ENCODE measurements around the gene JPH4. TPM values are rescaled to one million over a fixed set of nuclear protein-coding genes. Genes with fewer than 3 reads are reported as not detected.

The JPH4 gene
- total and polyA plus RNA-seq, 2 donors = 0.14 to 0.59 TPM

DNA sequence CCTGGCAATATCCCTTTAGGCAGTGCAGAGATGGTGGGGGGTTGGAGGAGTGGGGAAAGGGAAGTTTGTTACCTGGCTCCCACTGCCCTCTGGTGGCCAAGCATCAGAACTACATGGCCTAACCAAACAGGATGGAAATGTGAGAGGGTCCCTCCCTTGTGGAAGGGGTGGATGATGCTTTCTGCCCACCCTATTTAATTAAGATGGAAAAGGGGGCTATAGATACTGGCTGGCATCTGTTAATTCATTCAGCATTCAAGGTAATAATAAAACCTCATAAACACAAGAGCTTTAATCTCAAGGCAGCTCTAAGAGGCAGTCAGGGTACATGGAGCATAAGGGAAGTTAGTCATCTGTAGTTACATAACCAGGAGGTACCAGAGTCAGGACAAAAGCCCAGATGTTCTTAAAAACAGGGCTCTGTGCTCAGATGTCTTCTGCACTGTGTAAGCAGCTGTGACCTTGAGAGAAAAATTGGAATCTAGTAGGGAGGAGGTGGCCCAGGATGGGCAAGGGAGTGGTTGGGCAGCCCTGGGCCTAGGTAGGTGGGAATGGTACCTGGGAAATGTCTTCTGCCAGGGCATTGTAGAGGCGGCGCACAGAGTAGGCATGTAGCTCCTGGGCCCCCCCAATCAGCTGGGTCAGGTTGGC lies 15.6 kb downstream of the JPH4 start:
- WGBS = 100% methylated on average over 2 of the region's 2 CpGs
- no peak overlapping the region for H3K4me3 ChIP-seq (ENCODE audit: low read length in 2 of 2)
- peaks cover 9 to 11% of the 10 kb centered on the region in 2 donors for H3K4me1 ChIP-seq (ENCODE audit: control insufficient read depth in 2 of 2, insufficient read depth in 2 of 2, low read length in 2 of 2)
- no peaks in the 10 kb centered on the region for H3K27me3 ChIP-seq (ENCODE audit: control insufficient read depth in 2 of 2, insufficient read depth in 1 of 2, low read length in 1 of 2)
- H3K27ac ChIP-seq (ENCODE audit: low read depth in 1 of 2, low read length in 1 of 2) = no peak overlapping the region
- H3K36me3 ChIP-seq (ENCODE audit: control insufficient read depth in 2 of 2, insufficient read depth in 2 of 2, low read length in 1 of 2) = peaks cover 64 to 73% of the 10 kb centered on the region in 2 donors
- no peaks in the 10 kb centered on the region for H3K9me3 ChIP-seq (ENCODE audit: control insufficient read depth in 2 of 2, insufficient read depth in 1 of 2, low read length in 1 of 2)
- peak in 5 of 9 donors; percentile 38 to 71 (median 58) for DNase-seq (ENCODE audit: low read depth in 6 of 9, low spot score in 9 of 9)

DNA sequence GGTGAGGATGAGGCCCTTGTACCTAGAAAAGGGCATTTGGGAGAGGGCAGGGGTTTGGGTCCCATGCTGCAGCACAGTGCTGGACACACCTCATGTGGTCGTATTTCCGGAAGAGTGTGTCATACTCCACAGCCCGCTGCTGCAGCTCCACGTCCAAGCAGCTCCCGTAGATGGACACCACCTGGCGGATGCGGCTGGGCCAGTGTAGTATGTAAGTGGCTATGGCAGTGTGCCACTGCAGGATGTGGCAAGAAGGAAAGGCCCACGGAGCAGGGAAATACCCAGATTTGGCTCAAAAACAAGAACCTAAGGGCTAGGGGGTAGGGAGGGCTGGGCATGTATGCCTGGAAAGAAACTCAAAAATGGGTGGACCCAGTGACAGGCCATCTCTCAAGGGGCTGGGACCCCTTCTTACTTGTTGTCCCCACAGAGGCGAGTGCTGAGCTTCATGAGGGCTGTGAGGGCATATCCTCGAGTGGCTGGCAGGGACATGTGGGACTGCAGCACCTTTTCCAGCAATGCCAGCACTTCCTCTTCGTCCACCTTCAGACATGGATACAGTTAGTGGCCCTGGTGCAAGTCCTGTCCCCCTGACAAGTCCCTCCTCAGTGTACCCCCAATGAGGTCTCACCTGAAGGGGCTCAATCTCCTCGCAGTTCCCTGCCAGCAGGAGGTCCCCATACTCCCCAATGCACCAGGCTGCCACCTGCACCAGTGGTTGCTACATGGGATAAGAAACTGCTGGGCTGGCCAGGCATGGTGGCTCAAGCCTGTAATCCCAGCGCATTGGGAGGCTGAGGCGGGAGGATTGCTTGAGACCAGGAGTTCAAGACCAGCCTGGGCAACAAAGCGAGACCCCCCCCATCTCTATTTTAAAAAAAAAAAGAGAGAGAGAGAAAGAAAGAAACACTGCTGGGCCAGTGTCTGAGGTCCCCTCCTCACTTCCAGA lies 16.4 kb downstream of the JPH4 start:
- Histone ChIP-seq H3K4me1 (ENCODE audit: control insufficient read depth in 2 of 2, insufficient read depth in 2 of 2, low read length in 2 of 2) (peaks cover 7 to 8% of the 10 kb centered on the region in 2 donors), H3K27ac (ENCODE audit: low read depth in 1 of 2, low read length in 1 of 2) (no peak overlapping the region), H3K4me3 (ENCODE audit: low read length in 2 of 2) (no peak overlapping the region), H3K27me3 (ENCODE audit: control insufficient read depth in 2 of 2, insufficient read depth in 1 of 2, low read length in 1 of 2) (no peaks in the 10 kb centered on the region), H3K9me3 (ENCODE audit: control insufficient read depth in 2 of 2, insufficient read depth in 1 of 2, low read length in 1 of 2) (no peaks in the 10 kb centered on the region), H3K36me3 (ENCODE audit: control insufficient read depth in 2 of 2, insufficient read depth in 2 of 2, low read length in 1 of 2) (peaks cover 64 to 76% of the 10 kb centered on the region in 2 donors)
- WGBS = 96% methylated on average over 15 of the region's 15 CpGs
- DNase-seq (ENCODE audit: low read depth in 6 of 9, low spot score in 9 of 9) = no peak

DNA sequence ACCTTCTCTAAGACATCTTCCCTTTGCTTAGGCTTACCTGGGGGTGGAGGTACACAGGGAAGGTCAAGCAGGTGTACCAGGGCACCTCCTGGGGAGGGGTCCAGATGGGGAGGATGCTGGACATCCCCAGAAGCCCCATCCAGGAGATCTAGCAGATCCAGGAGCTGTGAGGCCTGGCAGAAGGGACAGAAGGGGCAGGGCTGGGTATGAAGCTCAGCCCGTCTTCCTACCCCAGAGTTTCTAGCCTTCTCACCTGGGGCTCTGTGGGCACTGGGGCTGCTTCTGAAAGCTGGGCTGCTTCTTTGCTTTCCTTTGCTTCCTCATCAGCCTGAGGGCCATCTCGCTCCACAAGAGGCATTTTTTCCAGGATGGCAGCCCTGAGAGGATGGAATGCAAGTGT lies 17.3 kb downstream of the JPH4 start:
- no peaks in the 10 kb centered on the region for H3K9me3 ChIP-seq (ENCODE audit: control insufficient read depth in 2 of 2, insufficient read depth in 1 of 2, low read length in 1 of 2)
- 96% methylated on average over 2 of the region's 2 CpGs for WGBS
- peaks cover 6 to 8% of the 10 kb centered on the region in 2 donors for H3K4me1 ChIP-seq (ENCODE audit: control insufficient read depth in 2 of 2, insufficient read depth in 2 of 2, low read length in 2 of 2)
- no peaks in the 10 kb centered on the region for H3K27me3 ChIP-seq (ENCODE audit: control insufficient read depth in 2 of 2, insufficient read depth in 1 of 2, low read length in 1 of 2)
- H3K36me3 ChIP-seq (ENCODE audit: control insufficient read depth in 2 of 2, insufficient read depth in 2 of 2, low read length in 1 of 2) = peaks cover 64 to 76% of the 10 kb centered on the region in 2 donors
- no peak for DNase-seq (ENCODE audit: low read depth in 6 of 9, low spot score in 9 of 9)
- H3K4me3 ChIP-seq (ENCODE audit: low read length in 2 of 2) = no peak overlapping the region
- no peak overlapping the region for H3K27ac ChIP-seq (ENCODE audit: low read depth in 1 of 2, low read length in 1 of 2)

- no peak for DNase-seq (ENCODE audit: low read depth in 6 of 9, low spot score in 9 of 9)
- no peak overlapping the region for H3K27ac ChIP-seq (ENCODE audit: low read depth in 1 of 2, low read length in 1 of 2)
- H3K9me3 ChIP-seq (ENCODE audit: control insufficient read depth in 2 of 2, insufficient read depth in 1 of 2, low read length in 1 of 2) = no peaks in the 10 kb centered on the region
- peaks cover 57 to 64% of the 10 kb centered on the region in 2 donors for H3K36me3 ChIP-seq (ENCODE audit: control insufficient read depth in 2 of 2, insufficient read depth in 2 of 2, low read length in 1 of 2)
- H3K4me3 ChIP-seq (ENCODE audit: low read length in 2 of 2) = no peak overlapping the region
- H3K4me1 ChIP-seq (ENCODE audit: control insufficient read depth in 2 of 2, insufficient read depth in 2 of 2, low read length in 2 of 2) = peaks cover 6 to 11% of the 10 kb centered on the region in 2 donors
- H3K27me3 ChIP-seq (ENCODE audit: control insufficient read depth in 2 of 2, insufficient read depth in 1 of 2, low read length in 1 of 2) = no peaks in the 10 kb centered on the region
- WGBS = 97% methylated on average over 3 of the region's 3 CpGs
Observed at GRCh38 chr14:23559926-23560520, 18.6 kb downstream of the JPH4 start.

- H3K9me3 ChIP-seq (ENCODE audit: control insufficient read depth in 2 of 2, insufficient read depth in 1 of 2, low read length in 1 of 2) = no peaks in the 10 kb centered on the region
- H3K4me1 ChIP-seq (ENCODE audit: control insufficient read depth in 2 of 2, insufficient read depth in 2 of 2, low read length in 2 of 2) = peaks cover 6 to 11% of the 10 kb centered on the region in 2 donors
- no peak overlapping the region for H3K27ac ChIP-seq (ENCODE audit: low read depth in 1 of 2, low read length in 1 of 2)
- H3K36me3 ChIP-seq (ENCODE audit: control insufficient read depth in 2 of 2, insufficient read depth in 2 of 2, low read length in 1 of 2) = peaks cover 50 to 60% of the 10 kb centered on the region in 2 donors
- DNase-seq (ENCODE audit: low read depth in 6 of 9, low spot score in 9 of 9) = peak in 4 of 9 donors; percentile 38 to 70 (median 60)
- no peak overlapping the region for H3K4me3 ChIP-seq (ENCODE audit: low read length in 2 of 2)
- 89% methylated on average over 21 of the region's 21 CpGs for WGBS
- no peaks in the 10 kb centered on the region for H3K27me3 ChIP-seq (ENCODE audit: control insufficient read depth in 2 of 2, insufficient read depth in 1 of 2, low read length in 1 of 2)
Observed at GRCh38 chr14:23559010-23559925, 19.3 kb downstream of the JPH4 start.

GRCh38 chr14:23558346-23559009 lies 20.1 kb downstream of the JPH4 start:
- peaks cover 42 to 52% of the 10 kb centered on the region in 2 donors for H3K36me3 ChIP-seq (ENCODE audit: control insufficient read depth in 2 of 2, insufficient read depth in 2 of 2, low read length in 1 of 2)
- H3K27me3 ChIP-seq (ENCODE audit: control insufficient read depth in 2 of 2, insufficient read depth in 1 of 2, low read length in 1 of 2) = no peaks in the 10 kb centered on the region
- 98% methylated on average over 10 of the region's 10 CpGs for WGBS
- no peak overlapping the region for H3K27ac ChIP-seq (ENCODE audit: low read depth in 1 of 2, low read length in 1 of 2)
- DNase-seq (ENCODE audit: low read depth in 6 of 9, low spot score in 9 of 9) = no peak
- H3K4me3 ChIP-seq (ENCODE audit: low read length in 2 of 2) = no peak overlapping the region
- H3K9me3 ChIP-seq (ENCODE audit: control insufficient read depth in 2 of 2, insufficient read depth in 1 of 2, low read length in 1 of 2) = no peaks in the 10 kb centered on the region
- H3K4me1 ChIP-seq (ENCODE audit: control insufficient read depth in 2 of 2, insufficient read depth in 2 of 2, low read length in 2 of 2) = peaks cover 6 to 11% of the 10 kb centered on the region in 2 donors

- Histone ChIP-seq H3K9me3 (ENCODE audit: control insufficient read depth in 2 of 2, insufficient read depth in 1 of 2, low read length in 1 of 2) (no peaks in the 10 kb centered on the region), H3K36me3 (ENCODE audit: control insufficient read depth in 2 of 2, insufficient read depth in 2 of 2, low read length in 1 of 2) (peaks cover 37 to 47% of the 10 kb centered on the region in 2 donors), H3K4me1 (ENCODE audit: control insufficient read depth in 2 of 2, insufficient read depth in 2 of 2, low read length in 2 of 2) (peaks cover 6 to 11% of the 10 kb centered on the region in 2 donors), H3K4me3 (ENCODE audit: low read length in 2 of 2) (no peak overlapping the region), H3K27me3 (ENCODE audit: control insufficient read depth in 2 of 2, insufficient read depth in 1 of 2, low read length in 1 of 2) (no peaks in the 10 kb centered on the region), H3K27ac (ENCODE audit: low read depth in 1 of 2, low read length in 1 of 2) (no peak overlapping the region)
- DNase-seq (ENCODE audit: low read depth in 6 of 9, low spot score in 9 of 9) = no peak
- 98% methylated on average over 1 of the region's 1 CpG for WGBS
Observed at GRCh38 chr14:23557946-23558345, 20.6 kb downstream of the JPH4 start.

DNA sequence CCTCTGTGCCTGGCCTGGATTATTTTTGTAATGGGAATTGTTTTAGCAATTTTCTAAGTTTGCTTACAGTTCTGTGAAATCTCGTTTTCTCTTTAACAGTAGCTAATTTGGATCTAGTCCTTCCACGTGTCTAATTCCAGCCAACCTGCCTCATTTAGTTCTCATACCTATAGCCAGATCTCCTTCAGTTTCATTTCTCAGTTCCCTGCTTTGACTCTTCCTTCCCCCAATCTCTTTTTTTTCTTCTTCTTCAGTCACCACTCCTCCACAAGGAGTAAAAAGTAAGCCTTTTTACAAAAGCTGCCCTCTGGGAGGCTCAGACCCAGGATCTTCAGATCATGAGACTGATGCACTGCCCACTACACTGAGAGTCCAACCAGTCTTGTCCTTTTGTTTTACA lies 21.1 kb downstream of the JPH4 start:
- Histone ChIP-seq H3K4me1 (ENCODE audit: control insufficient read depth in 2 of 2, insufficient read depth in 2 of 2, low read length in 2 of 2) (peaks cover 6 to 11% of the 10 kb centered on the region in 2 donors), H3K4me3 (ENCODE audit: low read length in 2 of 2) (no peak overlapping the region)

More for the DNA sequence above, 21.1 kb downstream of the JPH4 start:
- no peak for DNase-seq (ENCODE audit: low read depth in 6 of 9, low spot score in 9 of 9)
- H3K9me3 ChIP-seq (ENCODE audit: control insufficient read depth in 2 of 2, insufficient read depth in 1 of 2, low read length in 1 of 2) = no peaks in the 10 kb centered on the region
- WGBS = 93% methylated on average over 2 of the region's 2 CpGs
- no peaks in the 10 kb centered on the region for H3K27me3 ChIP-seq (ENCODE audit: control insufficient read depth in 2 of 2, insufficient read depth in 1 of 2, low read length in 1 of 2)
- H3K27ac ChIP-seq (ENCODE audit: low read depth in 1 of 2, low read length in 1 of 2) = no peak overlapping the region
- H3K36me3 ChIP-seq (ENCODE audit: control insufficient read depth in 2 of 2, insufficient read depth in 2 of 2, low read length in 1 of 2) = peaks cover 37 to 46% of the 10 kb centered on the region in 2 donors

All from thymus (tissue), 11 donors.